Amygdala (tissue), 56 donors: ENCODE data around the gene MRPS15.
"Not testable (repeated sequence)": the region's sequence is repeated elsewhere in the genome, so short reads cannot be mapped to it uniquely, and the experiment has no call there.

Experiments
- DNase-seq, 56 donors: peaks; one replicate each; lab custom pipeline; 2025; lab: John Stamatoyannopoulos, UW

The MRPS15 gene

DNA sequence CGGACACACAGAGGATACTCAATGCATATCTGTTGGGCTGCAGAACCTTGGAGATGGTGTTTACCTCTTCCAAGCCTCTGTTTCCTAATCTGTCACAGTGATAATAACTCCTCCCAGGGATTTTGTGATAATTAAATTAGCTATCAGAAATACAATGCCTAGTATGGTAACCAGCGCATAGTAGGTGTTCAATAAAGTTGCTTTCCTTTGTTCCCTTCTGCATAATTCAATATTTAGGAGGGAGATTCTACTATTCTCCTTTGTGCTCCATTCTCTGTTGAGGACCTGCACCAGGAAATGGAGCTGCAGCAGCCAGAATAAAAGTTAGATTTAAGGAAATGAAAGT, 21.9 kb upstream of the MRPS15 start:
- DNase-seq: no peak

DNA sequence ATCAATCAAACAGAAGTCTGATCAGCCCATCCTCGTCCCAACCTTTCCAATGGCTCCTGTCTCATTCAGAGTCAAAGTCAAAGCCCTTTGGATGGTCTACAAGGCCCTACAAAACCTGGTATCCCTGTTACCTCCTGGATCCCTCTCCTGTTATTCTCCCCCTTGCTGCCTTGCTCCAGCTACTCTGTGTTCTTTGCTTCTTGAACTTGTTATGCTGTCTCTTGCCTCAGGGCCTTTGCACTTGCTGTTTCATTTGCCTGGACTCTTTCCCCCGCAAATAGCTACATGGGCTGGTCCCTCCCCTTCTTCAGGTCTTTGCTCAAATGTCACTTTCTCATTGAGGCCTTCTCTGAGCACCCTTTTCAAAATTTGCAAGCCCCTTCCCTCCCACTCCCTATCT, 19.9 kb upstream of the MRPS15 start:
- DNase-seq: no peak

DNA sequence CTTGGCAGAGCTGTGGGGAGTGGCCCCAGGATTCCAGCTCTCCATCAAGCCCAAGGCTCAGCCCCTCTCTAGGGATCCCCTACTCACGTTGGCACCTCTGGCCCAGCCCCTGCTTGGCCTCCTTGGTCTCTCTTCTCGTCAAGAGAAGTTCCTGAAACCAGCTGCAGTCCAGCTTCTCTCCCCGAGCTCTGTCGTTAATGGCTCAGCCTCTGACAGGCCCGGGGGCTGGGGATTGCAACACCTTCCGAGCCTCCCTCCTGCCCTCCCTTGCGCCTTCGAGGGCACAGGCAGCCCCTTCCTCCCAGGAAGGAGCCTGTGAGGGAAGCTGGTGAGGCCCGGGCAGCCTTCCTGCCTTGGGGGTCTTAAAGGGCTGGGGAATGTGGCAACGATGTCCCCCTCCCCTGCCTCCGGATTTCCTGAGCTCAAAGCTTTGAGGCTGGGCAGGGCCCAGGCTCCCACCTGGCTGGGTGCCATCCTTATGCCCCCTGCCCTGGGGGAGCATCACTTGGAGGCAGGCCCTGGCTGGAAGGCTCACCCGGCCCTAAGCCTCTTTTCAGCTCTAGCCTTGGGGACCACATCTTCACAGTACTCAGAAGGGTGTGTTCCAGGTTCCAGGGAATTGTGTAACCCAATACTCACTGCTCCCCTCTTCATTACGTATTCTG, 18.7 kb upstream of the MRPS15 start, which contains the start of gene CSF3R:
Gene CSF3R (minus strand): TSS at position 190 of the 665 bp plus-strand sequence. CDS start 3,417 bp downstream, outside the sequence.
- DNase-seq: peak in 2 of 56 donors; percentile 12 to 14

DNA sequence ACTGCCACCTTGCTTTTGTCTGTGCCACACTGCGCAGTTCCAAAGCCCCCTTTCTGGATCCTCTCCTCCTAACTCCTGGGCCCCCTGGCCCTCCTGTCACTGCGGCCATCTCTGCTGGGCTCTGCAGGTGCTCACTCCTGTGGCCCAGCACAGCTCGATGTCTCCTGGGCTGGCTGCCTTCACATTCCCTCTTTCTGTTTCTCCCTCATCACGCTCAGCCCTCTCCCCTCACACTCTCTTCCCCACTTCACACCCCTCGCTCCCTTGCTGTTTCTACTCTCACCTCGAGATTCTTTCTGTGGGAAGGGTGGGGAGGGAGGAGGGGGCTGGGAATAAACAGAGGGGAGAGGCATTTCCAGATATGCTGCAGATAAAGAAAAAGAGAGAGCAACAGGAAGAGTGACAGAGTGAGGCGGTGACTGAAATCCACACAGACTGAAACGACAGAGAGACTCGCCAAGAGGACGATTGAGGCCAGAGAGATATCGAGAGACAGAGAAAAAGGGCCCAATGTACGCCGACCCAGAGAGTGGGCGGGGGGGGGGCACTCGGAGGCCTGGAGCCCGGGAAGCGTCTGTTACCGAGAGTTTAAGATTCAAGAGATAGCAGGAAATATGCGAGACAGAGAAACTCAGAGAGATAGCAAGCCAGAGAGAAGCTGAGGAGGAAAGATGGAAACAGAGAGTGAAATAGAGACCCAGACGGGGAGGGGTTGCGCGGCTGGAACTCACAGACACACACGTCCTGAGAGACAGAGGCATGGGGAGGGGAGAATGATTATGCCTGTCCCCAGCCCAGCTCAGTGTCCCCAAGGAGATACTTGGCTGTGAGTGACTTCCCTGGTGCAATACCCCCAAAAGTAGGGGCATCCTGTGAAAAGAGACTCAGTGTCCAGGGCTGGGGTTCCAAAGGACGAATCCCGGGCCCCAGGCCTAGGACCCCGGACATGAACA, 17.9 kb upstream of the MRPS15 start:
- no peak for DNase-seq

DNA sequence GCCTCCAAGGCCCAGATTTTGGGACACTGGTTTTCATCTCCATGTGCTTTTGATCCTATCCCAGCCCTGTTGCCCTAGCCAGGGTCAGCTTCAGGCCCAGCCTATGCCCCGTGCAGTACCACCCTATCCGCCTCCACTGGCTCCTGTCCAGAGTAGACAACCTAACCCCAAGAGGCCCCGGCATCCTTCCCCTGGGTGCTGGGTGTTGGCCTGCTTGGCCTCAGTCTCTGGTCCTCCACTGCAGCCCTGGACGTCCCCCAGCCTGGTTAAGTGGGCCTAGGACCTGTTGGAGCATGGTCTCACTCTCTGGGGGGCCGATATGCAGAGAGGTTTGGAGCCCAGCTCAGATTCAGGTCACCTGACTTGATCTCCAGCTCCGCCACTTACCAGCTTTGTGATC, 16.9 kb upstream of the MRPS15 start:
- no peak for DNase-seq

DNA sequence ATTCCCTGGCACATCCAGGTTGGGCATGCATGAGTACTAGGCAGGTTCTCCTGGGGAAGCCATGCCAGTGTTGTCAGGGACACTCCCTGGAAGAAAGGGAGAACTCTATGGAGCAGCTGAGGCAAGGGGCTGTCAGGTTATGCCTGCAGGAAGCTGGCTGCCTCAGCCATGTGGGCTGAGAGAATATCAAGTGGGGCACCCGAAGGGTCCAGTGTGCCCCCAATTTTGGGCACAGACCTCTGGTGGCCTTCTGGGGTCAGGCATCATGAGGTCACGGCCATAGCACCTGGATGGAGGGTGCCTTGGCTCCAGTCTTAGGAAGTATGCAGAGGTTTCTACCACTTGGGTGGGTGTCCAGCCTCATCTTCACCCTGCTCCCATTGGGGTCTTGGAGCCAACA, 16.0 kb upstream of the MRPS15 start:
- DNase-seq: no peak

DNA sequence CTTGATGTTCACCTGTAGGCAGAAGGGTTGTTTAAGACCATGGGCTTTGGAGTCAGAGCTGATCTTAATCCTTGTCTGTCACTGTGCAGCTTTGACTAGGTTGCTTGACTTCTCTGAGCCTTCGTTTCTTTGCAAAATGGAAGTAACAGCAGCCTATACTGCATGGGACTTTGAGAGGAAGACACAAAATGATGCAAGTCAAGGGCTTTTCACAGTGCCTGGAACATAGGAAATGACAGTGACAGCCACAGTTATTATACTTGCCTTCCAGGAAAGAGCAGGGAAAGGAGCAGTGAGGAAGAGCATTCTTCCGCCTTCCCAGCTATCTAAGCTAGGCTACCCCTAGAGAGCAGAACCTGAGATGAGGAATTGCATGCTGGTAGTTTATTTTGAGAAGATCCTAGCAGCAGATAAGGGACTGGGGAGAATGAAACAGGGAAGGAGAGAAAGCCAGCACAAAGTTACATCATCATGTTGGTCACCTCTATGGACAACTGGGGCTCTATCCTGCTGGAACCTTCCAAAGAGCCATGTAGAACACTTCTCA, 15.4 kb upstream of the MRPS15 start:
- no peak for DNase-seq

DNA sequence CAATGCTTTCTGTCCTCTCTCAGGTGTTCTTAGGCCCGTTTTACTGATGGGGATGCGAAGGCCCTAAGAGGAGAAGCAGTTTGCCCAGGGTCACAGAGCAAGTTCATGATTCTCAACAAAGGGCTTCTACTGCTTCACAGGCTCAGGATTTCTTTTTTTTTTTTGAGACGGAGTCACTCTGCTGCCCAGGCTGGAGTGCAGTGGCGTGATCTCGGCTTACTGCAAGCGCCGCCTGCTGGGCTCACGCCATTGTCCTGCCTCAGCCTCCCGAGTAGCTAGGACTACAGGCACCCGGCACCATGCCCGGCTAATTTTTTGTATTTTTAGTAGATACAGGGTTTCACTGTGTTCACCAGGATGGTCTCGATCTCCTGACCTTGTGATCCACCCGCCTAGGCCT, 13.4 kb upstream of the MRPS15 start:
- DNase-seq: not testable (repeated sequence)

DNA sequence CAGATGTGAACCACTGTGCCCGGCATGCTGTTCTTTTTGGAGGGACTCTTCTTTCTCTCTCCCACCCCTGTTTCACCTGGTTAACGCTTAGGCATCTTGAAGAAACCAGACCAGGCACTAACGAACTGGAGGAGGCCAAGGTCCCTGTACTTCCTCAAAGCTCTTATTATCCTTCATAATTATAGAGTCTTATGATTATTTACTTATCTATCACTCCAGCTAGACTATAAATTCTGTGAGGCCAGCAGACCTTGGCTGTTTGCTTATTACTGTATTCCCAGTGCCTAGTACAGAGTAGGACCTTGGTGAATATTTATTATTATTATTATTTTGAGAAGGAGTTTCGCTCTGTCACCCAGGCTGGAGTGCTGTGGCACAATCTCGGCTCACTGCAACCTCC, 12.8 kb upstream of the MRPS15 start:
- no peak for DNase-seq

DNA sequence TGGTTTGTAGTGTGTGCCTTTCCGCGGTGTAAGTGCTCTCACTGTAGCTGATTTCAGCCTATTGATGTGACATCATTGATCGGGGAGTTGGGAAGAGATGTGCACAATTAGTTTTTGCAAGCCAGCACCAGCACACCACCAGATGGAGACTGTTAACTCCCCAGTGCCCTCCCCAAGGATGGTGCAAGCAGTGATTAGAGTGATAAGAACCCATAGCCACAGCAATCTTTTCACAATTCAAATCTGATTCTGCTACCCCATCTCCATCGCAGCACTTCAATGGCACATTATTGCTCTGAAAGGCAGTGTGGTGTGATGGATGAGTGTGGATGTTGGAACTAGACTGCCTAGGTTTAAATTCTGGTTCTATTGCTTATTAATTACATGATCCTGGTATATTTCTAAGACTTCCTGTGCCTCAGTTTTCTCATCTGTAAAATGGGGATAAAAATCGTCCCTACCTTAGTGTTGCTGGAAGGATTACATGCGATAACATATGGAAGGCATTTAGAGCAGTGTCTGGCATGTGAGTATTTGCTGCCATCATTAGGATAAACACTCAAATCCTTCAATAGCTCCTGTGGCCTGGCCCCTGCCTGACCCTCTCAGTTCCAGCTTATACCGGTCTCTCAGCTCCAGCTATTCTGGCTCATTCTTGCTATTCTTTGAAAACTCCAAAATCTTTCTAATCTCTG, 11.9 kb upstream of the MRPS15 start:
- DNase-seq: no peak

DNA sequence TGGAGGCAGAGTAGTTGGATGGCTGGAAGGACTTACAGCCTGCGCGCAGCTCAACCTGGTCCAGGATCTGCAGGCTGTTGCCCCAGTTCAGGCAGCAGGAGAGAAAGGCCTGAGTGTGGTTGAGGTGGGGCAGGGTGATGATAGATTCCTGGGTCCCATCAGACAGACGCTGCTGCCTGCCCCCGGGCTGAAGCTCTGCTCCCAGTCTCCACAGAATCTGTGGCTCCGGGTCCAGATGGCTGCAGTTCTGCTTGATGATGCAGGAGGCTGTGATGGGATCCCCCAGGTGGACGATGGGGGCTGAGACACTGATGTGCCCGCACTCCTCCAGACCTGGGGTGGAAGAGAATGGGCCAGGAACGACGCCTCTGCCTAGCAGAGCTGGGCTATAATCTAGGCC, 11.2 kb upstream of the MRPS15 start:
- DNase-seq: no peak

DNA sequence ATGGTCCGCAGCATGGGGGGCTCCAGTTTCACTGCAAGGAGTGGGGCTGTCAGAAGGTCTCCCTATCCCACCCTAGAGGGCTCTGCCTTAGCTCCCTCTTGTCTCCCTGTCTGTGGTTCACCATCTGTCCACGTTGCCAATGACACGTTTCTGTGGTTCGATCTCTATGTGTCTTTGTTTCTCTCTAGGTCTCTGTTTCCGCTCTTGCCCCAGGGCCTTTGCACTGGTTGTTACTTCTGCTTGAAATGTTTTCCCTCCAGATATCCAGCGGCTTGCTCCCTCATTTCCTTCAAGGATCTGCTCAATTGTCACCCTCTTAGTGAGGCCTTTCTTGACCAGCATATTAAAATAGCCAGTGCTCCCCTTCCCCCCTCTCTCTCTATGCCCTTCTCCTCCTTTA, 8.5 kb upstream of the MRPS15 start:
- DNase-seq: no peak

DNA sequence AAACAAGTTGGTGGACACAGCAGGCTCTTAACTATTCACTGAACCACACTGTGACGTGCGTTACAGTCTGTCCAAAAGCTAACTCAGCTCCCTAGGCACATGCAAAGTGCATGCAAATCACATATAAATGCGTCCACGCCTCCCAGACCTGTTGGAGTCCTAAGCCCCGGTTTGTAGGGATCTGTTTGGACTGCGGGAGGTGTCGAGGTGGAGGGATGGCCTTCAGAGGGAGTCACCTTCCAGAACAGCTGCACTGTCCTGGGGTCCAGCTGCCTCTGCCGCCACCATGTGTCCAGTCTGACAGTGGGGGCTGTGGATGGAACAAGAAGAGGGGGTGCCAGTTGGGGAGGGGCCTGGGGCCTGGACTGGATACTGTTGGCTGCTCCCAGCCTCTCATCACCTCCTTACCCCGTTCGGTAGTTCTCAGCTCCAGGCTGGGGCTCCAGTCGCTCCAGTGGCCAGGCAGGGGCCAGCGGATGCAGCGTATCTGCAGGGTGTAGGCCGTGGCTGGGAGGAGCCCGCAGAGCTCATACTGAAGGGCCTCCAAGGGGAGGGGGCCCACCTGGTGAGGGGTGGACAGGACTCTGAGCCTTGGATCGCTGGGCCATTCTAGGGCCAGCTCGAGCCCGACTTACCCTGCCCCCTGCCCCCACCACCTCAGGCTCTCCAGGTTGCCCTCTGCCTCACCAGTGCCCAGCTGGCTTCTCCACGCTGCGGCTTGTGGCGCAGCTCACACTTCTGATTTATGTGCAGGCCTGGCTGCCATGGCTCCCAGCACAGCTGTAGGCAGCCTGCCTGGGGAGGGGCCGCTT, 7.9 kb upstream of the MRPS15 start:
- no peak for DNase-seq

DNA sequence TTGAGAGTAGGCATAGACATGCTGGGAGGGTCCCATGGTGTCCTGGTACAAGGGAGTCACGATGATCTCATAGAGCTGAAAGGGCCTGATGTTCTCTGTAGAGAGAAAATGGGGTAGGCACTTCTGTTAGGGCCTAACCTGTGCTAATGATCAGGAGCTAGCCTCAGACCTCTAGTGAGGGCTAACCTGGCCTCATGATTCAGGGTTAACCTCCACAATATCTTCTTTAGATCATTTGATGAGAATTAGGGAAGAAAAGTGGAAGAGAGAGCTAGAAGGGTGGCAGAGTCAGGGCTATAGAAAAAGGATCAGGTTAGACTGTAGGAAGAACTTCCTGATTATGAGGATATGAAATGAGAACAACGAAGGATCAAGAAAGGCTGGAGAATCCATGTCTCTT, 5.0 kb upstream of the MRPS15 start:
- DNase-seq: no peak

DNA sequence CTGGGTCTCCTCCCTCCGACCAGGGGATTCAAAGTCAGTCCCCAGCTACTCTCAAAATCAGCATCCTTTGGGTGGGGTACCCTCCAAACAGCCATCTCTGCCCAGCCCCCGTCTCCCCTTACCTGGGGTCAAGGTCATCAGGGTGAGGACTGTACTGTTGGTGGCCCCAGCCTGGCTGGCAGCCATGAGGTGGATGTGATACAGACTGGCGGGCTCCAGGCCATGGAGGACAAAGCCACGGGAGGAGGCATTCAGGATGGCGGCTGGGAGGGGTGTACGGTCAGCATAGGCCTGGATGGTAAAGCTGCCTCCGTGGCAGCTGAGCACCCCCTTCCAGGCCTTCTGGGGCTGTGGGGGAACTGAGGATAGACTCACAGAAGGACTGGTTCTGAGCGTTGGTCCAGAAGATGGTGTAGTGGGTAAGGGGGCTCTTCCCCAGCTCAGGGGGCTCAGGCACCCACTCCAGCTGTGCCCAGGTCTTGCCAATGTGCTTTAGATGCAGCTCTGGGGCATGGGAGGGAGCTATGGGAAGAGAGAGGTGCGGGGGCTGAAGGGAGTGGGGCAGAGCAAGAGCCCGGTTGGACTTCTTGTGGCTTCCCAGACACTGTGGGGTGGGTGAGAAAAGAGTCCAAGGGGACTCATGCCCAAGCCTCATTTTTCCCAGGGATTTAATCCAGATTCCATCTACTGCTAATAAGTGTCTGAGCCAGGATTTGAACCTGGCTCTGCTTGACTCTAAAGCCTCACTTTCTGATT, 3.7 kb upstream of the MRPS15 start:
- no peak for DNase-seq

DNA sequence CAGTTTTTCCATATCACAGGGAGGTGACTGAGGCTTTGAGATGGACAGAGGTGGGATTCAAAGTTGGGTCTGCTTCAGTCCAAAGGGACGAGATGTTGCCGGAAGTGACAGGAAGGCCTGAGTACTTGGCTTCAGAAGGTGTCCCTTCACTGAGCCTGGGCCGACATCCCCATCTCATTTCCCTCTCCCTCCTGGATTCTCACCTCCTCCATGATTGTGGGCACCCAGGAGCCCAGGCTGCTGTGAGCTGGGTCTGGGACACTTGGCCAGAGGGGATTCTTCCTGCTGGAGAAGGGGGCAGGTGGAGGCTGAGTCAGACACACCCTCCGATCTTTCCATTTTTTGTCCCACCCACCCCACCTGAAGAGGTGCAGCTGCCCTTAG, 2.8 kb upstream of the MRPS15 start:
- DNase-seq: no peak

DNA sequence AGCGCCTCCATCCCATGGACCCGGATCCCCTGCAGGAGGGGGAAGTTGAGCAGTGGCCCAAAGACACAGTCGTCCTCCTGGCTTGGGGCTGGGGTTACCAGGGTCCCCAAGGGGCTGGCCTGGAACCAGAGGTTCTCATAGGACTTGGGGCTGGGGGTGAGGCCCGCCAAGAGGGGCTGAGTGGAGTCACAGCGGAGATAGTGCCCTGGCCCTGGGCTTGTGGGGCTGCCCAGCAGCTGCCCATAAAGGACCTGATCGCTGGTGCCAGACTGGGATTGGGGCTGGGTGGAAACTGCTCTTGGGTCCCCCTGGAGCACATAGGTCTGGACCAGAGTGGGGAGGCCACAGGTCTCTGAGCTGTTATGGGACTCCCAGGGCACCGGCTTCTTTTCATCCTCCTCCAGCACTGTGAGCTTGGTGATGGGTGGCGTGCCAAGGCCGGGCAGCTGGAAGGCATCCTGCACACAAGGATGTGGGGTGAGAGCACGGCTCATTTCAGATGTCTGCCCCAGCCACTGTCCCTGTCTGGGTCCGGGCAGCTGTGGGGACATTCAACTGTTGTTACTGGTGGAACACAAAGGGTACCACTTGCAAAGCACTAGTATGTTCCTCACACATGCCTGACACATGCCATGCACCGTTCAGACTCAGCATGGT, 2.3 kb upstream of the MRPS15 start:
- no peak for DNase-seq

DNA sequence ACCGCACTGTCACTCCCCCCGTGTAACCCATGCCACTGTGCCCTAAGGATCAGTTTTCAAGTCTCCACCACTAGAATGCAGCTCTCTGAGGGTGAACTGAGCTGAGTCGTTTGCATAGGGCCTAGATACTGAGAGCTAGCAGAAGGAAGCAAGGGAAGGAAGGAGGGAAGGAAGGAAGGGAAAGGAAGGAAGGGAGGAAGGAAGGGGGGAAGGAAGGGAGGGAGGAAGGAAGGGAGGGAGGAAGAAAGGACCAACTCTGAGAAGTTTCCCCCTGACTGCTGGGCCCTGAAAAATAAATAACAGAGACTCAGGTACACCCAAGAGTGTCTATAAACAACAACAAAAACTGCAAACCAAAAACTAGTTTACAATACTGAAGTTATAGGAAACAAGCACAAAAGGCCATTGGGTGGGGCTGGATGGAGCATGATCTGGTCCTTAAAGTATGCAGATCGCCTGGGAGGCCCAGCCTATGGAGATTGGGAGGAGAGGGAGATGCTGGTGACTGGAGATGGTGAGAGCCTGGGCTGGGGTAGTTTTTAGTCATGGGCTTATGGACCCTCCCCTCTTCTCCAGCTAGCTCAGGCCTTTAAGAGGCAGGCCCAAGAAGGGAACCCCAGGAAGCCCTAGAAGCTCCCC, 1.7 kb upstream of the MRPS15 start:
- no peak for DNase-seq
